ENCODE data around the gene KRT78. TPM values are rescaled to one million over a fixed set of nuclear protein-coding genes. Genes with fewer than 3 reads are reported as not detected.

Gene KRT78
- total and polyA plus RNA-seq, 9 of the 15 experiments (the other 6 are each of a cell fraction or from before 2014, with no cell fraction given): not detected

DNA sequence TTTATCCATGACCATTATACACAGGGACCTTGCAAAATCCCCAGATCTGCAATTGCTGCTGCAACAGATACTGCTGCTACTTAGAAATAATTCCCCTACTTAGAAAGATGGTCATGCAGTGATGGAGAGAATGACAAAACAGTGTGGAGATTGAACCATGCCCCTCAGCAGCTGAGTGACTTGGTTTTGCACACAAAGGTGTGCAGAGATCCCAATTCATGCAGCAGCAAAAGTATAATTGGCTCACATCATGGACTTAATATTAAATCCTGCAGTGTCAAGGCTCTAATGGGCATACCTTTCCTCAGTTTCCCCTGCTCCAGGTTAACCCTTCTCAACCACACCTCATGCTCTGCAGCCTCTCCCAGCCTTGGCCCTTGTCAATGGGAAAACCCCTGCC is 3.0 kb upstream of the KRT78 start (continued):
- no peak for TF ChIP-seq ZFP30 (CRISPR knock-in tag; IDR thresholded peaks at IDR 0.05; ENCODE audit: borderline replicate concordance)

- DNase-seq (ENCODE audit: extremely low read depth in 1 of 4, low spot score in 3 of 4) (no peak), FAIRE-seq (no peak), ATAC-seq (no peak)
- in situ Hi-C loops (cut with MboI): no loop called here
- H3K9me3 ChIP-seq (replicated peaks; ENCODE audit: control insufficient read depth, insufficient read depth, low read depth, low read length): no peaks in the 10 kb centered on the region
- no peak overlapping the region for H3K4me2 ChIP-seq (ENCODE audit: insufficient read depth, low read length)
- POLR2A ChIA-PET: interaction anchor here (0.6 kb wide), 2 partner anchors 15 to 350 kb away, joined by 3 read pairs; no protein-coding TSS in a partner anchor
- no peaks in the 10 kb centered on the region for H3K79me2 ChIP-seq (ENCODE audit: control insufficient read depth, insufficient read depth, low read length)
- BruUV-seq (replicated peaks): no TSS peak
- peaks cover 6% of the 10 kb centered on the region; the same call in 1 of the 2 replicates for H4K20me1 ChIP-seq (replicated peaks; ENCODE audit: control insufficient read depth, insufficient read depth, low read length)
- 2% methylated on average over 4 of the region's 5 CpGs for WGBS (ENCODE audit: insufficient coverage, low coverage, missing lambda C conversion rate)
- H2AFZ ChIP-seq (ENCODE audit: low read depth, low read length): no peak overlapping the region
- TF ChIP-seq ZBTB5 (IDR thresholded peaks at IDR 0.05) (no peak), SMARCA4 (IDR thresholded peaks at IDR 0.05) (no peak), ZNF354B (CRISPR knock-in tag; IDR thresholded peaks at IDR 0.05) (no peak), ZNF224 (CRISPR knock-in tag; IDR thresholded peaks at IDR 0.05) (no peak), NR4A1 (CRISPR knock-in tag; IDR thresholded peaks at IDR 0.05) (no peak), NR4A1 (tag; IDR thresholded peaks at IDR 0.05) (no peak), TFAP4 (CRISPR knock-in tag; IDR thresholded peaks at IDR 0.05; ENCODE audit: borderline replicate concordance) (no peak)
- H3K27ac ChIP-seq (ENCODE audit: extremely low read depth, low read depth, low read length): no peak overlapping the region
- CTCF ChIA-PET (ENCODE audit: low intra/inter-chr PET ratio): no interaction called here
- H3K27me3 ChIP-seq (ENCODE audit: control insufficient read depth in 2 of 2, insufficient read depth in 2 of 2, low read length in 2 of 2): peaks cover 17 to 61% of the 10 kb centered on the region in 2 experiments; a peak in 4 of 5 replicates
- H3K4me1 ChIP-seq (replicated peaks in 1 of 2; ENCODE audit: control insufficient read depth in 2 of 2, insufficient read depth in 2 of 2, low read length in 2 of 2): no peaks in the 10 kb centered on the region
- no peak overlapping the region for H3K9ac ChIP-seq (ENCODE audit: insufficient read depth in 1 of 2, low read depth in 2 of 2, low read length in 2 of 2)
- no peaks in the 10 kb centered on the region for H3K36me3 ChIP-seq (ENCODE audit: control insufficient read depth, insufficient read depth, low read length)
- intact Hi-C loops (cut with micrococcal nuclease): no loop called here
- no peaks in the 10 kb centered on the region for H3K9me1 ChIP-seq (ENCODE audit: control insufficient read depth, insufficient read depth, low read length)
- H3K4me3 ChIP-seq: no peak overlapping the region
Observed at GRCh38 chr12:52850681-52851080, 1.9 kb upstream of the KRT78 start.

Measured in K562 (cell line).